NCI-H1930 (cell line): ENCODE data around the gene GRAMD1B.

Experiments
- DNase-seq, 2 experiments: peaks; one replicate each; lab custom pipeline; 2025; lab: John Stamatoyannopoulos, UW

Gene GRAMD1B

DNA sequence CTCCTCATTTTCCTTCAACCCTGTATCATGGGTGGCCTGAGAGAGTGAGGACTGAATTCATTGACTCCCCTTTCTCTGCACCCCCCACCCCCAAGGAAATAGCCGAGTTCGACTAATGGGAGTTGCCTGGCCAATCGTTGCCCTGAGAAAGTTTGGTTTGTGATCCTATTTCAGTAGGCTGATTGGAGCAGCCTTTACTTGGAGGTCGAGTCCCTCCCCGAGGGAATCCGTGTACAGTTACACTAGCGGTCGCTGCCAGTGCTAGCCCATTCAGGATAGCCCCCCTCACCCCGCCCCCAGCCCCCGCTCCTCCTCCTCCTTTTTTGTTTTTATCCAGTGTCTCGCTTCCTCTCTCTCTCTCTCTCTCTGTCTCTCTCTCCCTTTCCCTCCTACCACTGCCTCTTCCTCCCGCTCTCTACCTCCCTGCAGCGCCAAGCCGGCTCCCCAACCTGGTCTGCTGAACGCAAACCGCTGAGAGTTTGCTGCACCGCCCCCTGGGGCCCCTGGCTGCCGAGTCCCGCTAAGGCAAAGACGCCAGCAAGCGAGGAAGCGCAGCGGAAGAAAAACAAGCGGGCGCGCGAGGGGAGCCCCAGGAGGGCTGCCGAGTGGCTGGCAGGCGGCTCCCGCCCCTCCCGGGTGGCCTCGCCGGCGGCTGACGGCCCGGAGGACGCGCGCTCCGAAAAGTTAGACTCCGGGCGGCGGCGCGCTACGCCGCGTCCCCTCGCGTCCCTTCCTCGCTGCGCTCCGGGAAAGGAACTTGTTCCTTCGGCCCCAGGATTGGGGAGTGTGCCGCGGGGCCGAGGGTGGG lies at the start of gene GRAMD1B:
Gene GRAMD1B (plus strand): TSS at position 357 of the 808 bp plus-strand sequence. CDS start 524 bp downstream, outside the sequence.
- DNase-seq: peak; percentile 40 to 50

DNA sequence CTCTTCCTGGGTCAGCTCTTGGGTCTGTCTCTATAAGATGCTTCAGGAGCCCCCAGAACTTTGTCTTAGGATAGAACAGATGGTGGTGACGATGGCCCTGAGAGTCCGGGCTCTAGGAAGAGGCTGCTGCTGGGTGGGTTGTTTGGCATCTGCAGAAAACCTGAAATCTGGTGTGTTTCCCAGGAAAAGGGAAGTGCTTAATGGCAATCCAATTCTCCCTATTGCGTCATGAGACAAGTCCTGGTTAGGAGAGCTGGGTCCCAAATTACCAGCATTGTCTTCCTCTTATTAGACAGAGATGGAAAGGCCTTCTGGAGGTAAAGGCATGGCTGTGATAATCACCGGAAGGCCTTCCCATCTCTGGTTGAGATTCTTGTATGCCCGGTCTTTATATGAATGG lies 48.9 kb upstream of the GRAMD1B start:
- no peak for DNase-seq

- DNase-seq: no peak
Measured at GRCh38 chr11:123381817-123382554, 48.1 kb upstream of the GRAMD1B start.

DNA sequence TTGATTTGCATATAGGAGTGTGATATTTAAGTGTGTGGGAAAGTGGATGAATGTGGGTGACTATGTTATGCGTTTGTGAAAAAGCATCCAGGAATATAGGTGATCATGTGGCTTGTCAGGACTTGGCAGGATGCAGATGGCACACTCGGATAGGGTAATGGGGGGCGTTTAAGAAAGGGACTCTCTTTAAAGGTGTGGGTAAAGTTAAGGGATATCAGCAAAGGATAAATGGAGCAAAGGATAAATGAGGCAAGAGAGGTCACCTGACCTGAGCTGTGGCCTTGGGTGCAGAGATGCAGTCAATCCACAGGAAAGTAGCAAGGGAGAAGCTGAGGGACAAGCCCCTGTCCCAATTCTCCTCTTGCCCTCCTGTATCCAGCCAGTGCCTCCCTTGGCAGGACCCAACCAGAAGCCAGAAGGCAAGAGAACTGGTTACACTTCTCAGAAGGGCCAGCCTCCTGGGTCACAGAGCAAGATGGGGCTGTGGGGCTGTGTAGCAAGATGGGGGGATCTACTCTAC lies 47.5 kb upstream of the GRAMD1B start:
- no peak for DNase-seq

GRCh38 chr11:123384116-123384515 lies 46.0 kb upstream of the GRAMD1B start:
- DNase-seq: no peak

GRCh38 chr11:123386796-123387510 lies 43.1 kb upstream of the GRAMD1B start:
- DNase-seq: no peak

DNA sequence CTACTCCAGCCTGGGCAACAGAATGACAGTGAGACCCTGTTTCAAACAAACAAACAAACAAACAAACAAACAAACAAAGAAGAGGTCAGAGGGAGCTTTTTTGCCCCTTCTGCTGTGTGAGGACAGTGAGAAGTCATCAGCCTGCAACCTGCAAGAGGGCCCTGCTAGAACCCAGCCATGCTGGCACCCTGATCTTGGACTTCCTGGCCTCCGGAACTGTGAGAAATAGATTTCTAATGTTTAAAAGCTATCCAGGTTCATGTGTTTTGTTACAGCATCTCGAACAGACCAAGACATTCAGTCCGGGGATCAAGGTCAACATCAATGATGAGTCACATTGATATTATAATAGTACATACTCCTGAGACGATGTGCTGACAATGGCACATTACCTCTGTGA lies 41.4 kb upstream of the GRAMD1B start:
- DNase-seq: no peak

DNA sequence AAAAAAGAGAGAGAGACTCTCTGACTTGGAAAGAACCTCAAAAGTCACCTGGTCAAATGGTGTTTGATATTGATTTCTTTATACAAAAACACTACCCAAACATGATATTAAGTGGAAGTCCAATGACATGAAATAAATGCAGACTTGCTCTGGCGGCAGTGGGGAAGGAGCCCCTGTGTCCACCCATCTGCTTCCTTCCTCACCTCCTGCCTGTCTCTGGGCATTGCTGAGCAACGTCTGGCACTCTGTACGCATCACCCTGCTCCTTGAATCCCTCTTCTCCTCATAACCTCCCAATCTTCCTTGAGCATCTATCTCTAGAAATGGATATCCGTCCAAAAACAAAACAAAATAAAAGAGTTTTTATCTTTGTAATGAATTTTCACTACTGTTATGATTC lies 39.9 kb upstream of the GRAMD1B start:
- no peak for DNase-seq

GRCh38 chr11:123391646-123392348 lies 38.3 kb upstream of the GRAMD1B start:
- DNase-seq: no peak

DNA sequence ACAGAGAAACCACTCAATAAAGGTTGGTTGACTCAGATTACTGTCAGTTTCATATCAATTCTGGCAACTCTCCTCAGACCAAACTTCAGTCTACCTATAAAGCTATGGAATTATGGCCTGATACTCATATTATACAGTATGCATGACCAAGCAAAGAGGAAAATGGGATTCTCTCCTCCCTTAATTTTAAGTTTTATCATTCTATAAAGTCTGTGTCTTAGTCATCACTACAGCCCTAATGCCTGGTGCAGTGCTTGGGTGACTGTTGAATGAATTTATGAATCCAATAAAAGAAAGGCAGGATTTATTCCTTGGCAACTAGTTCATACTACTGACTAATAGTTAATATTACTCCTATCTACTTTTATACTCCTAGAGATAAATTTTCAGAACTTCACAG lies 37.6 kb upstream of the GRAMD1B start:
- DNase-seq: no peak

- DNase-seq: no peak
Measured at GRCh38 chr11:123392844-123393243, 37.2 kb upstream of the GRAMD1B start.

DNA sequence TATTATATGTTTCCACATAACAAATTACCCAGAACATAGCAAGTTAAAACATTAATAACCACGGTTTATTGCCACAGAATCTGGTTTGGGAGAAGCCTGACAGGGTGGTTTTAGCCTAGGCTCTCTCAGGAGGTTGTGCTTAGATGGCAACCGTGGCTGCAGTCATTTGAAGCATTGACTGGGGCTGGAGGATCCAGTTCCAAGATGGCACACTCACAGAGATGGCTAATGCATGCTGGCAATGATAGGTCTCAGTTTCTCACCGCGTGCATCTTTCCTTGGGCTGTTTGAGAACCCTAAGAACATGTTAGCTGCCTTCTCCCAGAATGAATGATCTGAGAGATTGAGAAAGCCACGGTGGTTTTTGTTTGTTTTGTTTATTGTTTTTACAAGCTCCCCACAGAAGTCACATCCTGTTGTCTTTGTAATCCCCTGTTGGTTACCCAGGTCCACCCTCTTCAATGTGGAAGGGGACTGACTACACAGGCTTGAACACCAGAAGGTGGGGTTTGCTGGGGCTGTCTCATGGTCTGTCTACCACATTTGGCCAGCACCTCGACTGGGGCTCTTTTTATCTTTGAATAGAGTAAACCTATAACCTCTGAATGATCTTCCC lies 36.6 kb upstream of the GRAMD1B start:
- no peak for DNase-seq

DNA sequence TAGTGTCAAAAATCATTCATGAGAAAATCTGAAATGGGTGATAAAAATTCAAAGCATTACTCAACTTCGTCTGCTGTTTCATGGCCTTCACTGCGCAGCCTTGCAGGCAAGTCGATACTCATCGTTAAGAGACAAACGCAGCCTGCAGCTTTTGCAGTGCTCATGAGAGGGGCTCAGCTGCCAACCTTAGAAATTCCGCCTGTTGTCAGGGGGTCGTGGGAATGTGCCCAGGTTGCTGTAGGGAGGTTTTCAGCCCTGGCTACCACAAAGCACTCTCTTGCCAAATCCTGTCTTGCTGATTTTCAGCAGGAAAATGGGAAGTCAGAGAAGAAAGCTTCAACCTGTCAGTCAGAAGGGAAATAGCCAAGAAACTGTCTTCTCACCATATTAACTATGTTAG lies 25.4 kb upstream of the GRAMD1B start:
- no peak for DNase-seq

- DNase-seq: no peak
Measured at GRCh38 chr11:123405123-123405592, 24.9 kb upstream of the GRAMD1B start.

DNA sequence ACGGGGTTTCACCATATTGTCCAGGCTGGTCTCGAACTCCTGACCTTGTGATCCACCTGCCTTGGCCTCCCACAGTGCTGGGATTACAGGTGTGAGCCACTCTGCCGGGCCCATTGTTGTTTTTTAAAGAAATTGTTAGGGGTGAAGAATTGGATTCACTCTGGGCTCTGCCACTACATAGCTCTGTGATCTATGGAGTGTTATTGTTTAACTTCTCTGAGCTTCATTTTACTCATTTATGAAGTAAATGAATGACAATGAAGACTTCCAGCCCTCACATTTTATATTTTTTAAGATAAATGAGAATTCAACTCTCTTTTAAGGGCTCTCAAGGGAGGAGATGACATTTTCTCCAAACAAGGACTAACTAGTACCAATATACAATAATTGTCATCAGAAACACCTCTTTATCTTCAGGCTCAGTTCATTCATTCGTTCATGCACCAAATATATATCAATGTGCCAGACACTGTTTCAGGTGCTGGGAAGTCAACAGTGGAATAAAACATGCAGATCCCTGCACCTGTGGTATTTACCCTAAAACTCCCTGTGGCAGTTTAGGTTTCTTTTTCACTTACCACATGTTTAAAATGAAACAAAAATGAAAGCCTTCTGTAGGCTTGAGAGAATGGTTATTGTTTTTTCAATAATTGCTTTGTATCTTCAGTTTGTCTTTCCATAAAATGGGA lies 23.5 kb upstream of the GRAMD1B start:
- DNase-seq: no peak

GRCh38 chr11:123407130-123407995 lies 22.7 kb upstream of the GRAMD1B start:
- DNase-seq: peak; percentile 80 to 87

- DNase-seq: no peak
Measured at GRCh38 chr11:123407996-123408597, 22.0 kb upstream of the GRAMD1B start.

DNA sequence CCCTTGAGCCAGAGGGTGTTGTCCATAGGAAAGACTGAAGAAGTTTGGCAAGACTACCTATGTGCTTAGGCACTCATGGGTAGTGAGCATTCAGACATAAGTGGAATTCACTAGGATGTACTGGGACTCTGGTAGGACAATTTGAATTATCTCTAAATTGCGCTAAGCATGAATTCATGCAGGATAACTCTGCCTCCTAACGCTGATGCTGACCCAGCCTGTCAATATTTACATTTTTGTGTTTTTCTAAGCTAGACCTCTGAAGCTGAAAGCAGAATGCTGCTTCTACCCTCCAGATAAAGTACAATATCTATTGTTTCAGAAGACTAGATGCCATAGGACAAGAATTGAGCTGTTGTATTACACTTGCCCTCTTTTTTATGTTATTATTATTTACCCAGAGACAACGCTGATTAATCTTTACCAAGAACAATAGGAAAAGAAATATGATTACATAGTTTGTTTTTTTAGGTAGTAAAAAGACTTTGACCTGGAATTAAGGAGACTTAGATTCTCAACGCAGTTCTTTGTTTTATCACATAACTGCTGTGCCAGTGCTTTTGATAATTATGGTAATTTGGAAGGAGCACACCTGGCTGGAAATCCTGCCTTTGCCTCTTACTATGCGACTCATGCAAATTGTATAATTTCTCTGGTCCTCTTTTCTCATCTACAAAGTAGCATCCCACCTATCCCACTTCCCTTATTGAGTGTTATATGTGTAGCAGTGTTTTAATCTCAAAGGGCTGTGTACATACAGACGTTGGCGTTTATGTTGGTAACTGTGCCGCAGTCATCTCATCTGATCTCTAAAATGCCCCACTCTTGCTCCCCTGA lies 21.2 kb upstream of the GRAMD1B start:
- no peak for DNase-seq
